Stomach (tissue), 4 donors: ENCODE measurements around the gene ANOS1.

Experiments used
- CTCF ChIP-seq, 7 experiments: fragments of 450-650 bp in 4 of 7; fragments of 200-600 bp in 3 of 7; sonication (generic) in 3 of 7; IDR thresholded peaks; one replicate each; pipeline ENCODE4 v1.5.1; 2016 to 2019; ENCODE audit warnings: antibody characterized with exemption in 7 of 7, control low read depth in 2 of 7, mild to moderate bottlenecking in 1 of 7
- POLR2A ChIP-seq, 4 donors: fragments of 450-650 bp; IDR thresholded peaks; one replicate each; pipeline ENCODE4 v1.6.1; 2016; ENCODE audit warnings: antibody characterized with exemption in 4 of 4, control low read depth in 2 of 4, mild to moderate bottlenecking in 1 of 4, moderate library complexity in 1 of 4
- POLR2AphosphoS5 ChIP-seq, 3 donors: sonication (generic); formaldehyde crosslinking; IDR thresholded peaks; one replicate each; pipeline ENCODE4 v1.6.1; 2016; ENCODE audit warnings: antibody characterized with exemption in 3 of 3

GRCh38 chrX:8675006-8675630 is 56.8 kb downstream of the ANOS1 start:
- TF ChIP-seq POLR2AphosphoS5 (IDR thresholded peaks at IDR 0.05) (no peak), CTCF (IDR thresholded peaks at IDR 0.05) (no peak), POLR2A (IDR thresholded peaks at IDR 0.05) (no peak)
